NCI-H460 (cell line): Measurements from ENCODE around the gene MIXL1. TPM values are rescaled to one million over a fixed set of nuclear protein-coding genes. Genes with fewer than 3 reads are reported as not detected.
"Not testable (repeated sequence)": the region's sequence is repeated elsewhere in the genome, so short reads cannot be mapped to it uniquely, and the experiment has no call there.

Experiments used
- DNase-seq: peaks from one replicate; pipeline ENCODE4 v3.0.0-alpha.2; 2016; ENCODE audit warnings: low read depth; ENCODE audit errors: extremely low read depth
- total RNA-seq: library from RNA; depleted of rRNA; stranded (reverse); fragments of >200 nt; shearing (Covaris generic); gene quantifications from 2 replicates; pipeline ENCODE4 v1.2.3, GENCODE V29; 2014; rRNA removed

Gene MIXL1
- total RNA-seq, 1 experiment from 2014 or later = not detected

- DNase-seq = not testable (repeated sequence)
Observed at GRCh38 chr1:226272233-226272902, 48.9 kb downstream of the MIXL1 start.

- DNase-seq = no peak
Observed at GRCh38 chr1:226274138-226274537, 50.7 kb downstream of the MIXL1 start.

GRCh38 chr1:226276077-226276682 is 52.7 kb downstream of the MIXL1 start:
- DNase-seq = no peak

Other genes with a start within 250 kb of the MIXL1 start
- 58.5 and 68.7 TPM in 2 replicates for gene SDE2, start 224.3 kb upstream of the MIXL1 start, total RNA-seq
- gene H3-3A, start 160.9 kb upstream of the MIXL1 start, total RNA-seq = 423 and 472 TPM in 2 replicates
- gene ACBD3, start 36.9 kb upstream of the MIXL1 start, total RNA-seq = 50.2 and 59.0 TPM in 2 replicates
- gene LIN9, start 85.5 kb downstream of the MIXL1 start, total RNA-seq = 17.4 and 20.5 TPM in 2 replicates
- gene PARP1, start 184.4 kb downstream of the MIXL1 start, total RNA-seq = 82.3 and 103 TPM in 2 replicates